Liver (tissue), 3 donors: ENCODE results near the gene CSAD.

Experiments
- GABPA ChIP-seq, 2 donors: IDR thresholded peaks in 1 of 2; conservative IDR thresholded peaks in 1 of 2; 2 replicates each; pipeline ENCODE4 v1.6.1; 2016; ENCODE audit warnings: antibody characterized with exemption in 2 of 2, mild to moderate bottlenecking in 1 of 2, moderate library complexity in 1 of 2
- JUND ChIP-seq, 2 donors: IDR thresholded peaks; 2 replicates each; pipeline ENCODE4 v1.6.1; 2016; ENCODE audit warnings: antibody characterized with exemption in 2 of 2
- RAD21 ChIP-seq, 2 donors: IDR thresholded peaks; 2 replicates each; pipeline ENCODE4 v1.6.1; 2016; ENCODE audit warnings: antibody characterized with exemption in 2 of 2, mild to moderate bottlenecking in 2 of 2
- RXRA ChIP-seq, 2 donors: IDR thresholded peaks; 2 replicates each; pipeline ENCODE4 v1.6.1; 2017 to 2018; ENCODE audit warnings: antibody characterized with exemption in 2 of 2, mild to moderate bottlenecking in 1 of 2
- TAF1 ChIP-seq: conservative IDR thresholded peaks from 2 replicates; pipeline ENCODE4 v1.6.1; 2016; ENCODE audit warnings: antibody characterized with exemption, mild to moderate bottlenecking
- TF ChIP-seq, protein P1 (sequence below): IDR thresholded peaks from 2 replicates; pipeline ENCODE4 v1.6.1; 2016; ENCODE audit warnings: antibody characterized with exemption, mild to moderate bottlenecking
- TF ChIP-seq, protein P2 (sequence below): fragments of 150-350 bp; IDR thresholded peaks from 2 replicates; pipeline ENCODE4 v1.5.1; 2017; ENCODE audit warnings: improper control_type of control experiment, low read depth, low read length; ENCODE audit not compliant: missing input control
- TF ChIP-seq, protein P3 (sequence below): IDR thresholded peaks from 2 replicates; pipeline ENCODE4 v1.6.1; 2016; ENCODE audit warnings: antibody characterized with exemption
- TF ChIP-seq, protein P4 (sequence below): IDR thresholded peaks from 2 replicates; pipeline ENCODE4 v1.6.1; 2016; ENCODE audit warnings: antibody characterized with exemption
- donor health status: healthy.
- donor health status: healthy.

DNA sequence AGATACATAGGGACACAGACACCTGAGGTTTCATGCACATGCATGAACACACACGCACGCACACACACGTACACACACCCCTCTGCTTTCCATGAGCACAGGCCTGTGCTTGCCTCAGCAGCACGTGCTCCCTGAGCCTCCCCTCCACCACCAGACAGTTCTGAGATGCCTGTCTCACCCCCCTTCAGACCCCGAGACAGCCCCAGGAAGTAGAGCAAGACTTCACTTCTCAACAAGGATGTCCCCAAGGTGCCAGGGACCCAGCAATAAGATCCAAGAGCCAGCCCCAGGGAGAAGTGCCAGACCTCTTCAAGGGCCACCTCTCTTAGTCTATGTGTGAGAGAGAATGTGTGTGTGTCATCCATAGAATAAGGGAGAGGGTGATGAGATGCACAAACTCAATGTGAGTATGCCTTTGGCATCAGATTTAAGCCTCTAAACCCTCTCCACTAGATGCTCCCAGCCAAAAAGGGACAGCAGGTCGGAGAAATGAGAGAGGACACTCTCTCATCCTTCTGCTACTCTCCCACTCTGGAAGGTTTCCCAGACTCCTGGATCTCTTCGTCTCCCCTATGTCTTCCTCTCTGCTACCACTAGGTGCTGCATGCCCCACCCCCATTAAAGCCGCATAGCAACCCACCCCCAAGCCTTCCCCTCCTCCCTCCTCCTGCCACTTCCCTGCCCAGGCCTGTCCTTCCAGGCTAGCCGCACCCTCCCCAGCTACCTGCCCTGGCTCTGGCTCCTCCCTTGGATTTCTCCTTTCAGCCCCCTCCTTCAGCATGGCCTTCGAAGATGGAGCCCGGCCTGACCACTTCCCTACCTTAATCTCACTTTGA is 43.6 kb upstream of the CSAD start:
- TF ChIP-seq, protein P1, sequence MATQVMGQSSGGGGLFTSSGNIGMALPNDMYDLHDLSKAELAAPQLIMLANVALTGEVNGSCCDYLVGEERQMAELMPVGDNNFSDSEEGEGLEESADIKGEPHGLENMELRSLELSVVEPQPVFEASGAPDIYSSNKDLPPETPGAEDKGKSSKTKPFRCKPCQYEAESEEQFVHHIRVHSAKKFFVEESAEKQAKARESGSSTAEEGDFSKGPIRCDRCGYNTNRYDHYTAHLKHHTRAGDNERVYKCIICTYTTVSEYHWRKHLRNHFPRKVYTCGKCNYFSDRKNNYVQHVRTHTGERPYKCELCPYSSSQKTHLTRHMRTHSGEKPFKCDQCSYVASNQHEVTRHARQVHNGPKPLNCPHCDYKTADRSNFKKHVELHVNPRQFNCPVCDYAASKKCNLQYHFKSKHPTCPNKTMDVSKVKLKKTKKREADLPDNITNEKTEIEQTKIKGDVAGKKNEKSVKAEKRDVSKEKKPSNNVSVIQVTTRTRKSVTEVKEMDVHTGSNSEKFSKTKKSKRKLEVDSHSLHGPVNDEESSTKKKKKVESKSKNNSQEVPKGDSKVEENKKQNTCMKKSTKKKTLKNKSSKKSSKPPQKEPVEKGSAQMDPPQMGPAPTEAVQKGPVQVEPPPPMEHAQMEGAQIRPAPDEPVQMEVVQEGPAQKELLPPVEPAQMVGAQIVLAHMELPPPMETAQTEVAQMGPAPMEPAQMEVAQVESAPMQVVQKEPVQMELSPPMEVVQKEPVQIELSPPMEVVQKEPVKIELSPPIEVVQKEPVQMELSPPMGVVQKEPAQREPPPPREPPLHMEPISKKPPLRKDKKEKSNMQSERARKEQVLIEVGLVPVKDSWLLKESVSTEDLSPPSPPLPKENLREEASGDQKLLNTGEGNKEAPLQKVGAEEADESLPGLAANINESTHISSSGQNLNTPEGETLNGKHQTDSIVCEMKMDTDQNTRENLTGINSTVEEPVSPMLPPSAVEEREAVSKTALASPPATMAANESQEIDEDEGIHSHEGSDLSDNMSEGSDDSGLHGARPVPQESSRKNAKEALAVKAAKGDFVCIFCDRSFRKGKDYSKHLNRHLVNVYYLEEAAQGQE: no peak
- TF ChIP-seq, protein P2, sequence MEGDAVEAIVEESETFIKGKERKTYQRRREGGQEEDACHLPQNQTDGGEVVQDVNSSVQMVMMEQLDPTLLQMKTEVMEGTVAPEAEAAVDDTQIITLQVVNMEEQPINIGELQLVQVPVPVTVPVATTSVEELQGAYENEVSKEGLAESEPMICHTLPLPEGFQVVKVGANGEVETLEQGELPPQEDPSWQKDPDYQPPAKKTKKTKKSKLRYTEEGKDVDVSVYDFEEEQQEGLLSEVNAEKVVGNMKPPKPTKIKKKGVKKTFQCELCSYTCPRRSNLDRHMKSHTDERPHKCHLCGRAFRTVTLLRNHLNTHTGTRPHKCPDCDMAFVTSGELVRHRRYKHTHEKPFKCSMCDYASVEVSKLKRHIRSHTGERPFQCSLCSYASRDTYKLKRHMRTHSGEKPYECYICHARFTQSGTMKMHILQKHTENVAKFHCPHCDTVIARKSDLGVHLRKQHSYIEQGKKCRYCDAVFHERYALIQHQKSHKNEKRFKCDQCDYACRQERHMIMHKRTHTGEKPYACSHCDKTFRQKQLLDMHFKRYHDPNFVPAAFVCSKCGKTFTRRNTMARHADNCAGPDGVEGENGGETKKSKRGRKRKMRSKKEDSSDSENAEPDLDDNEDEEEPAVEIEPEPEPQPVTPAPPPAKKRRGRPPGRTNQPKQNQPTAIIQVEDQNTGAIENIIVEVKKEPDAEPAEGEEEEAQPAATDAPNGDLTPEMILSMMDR: no peak
- TF ChIP-seq JUND (IDR thresholded peaks at IDR 0.05): no peak
- TF ChIP-seq TAF1: no peak
- TF ChIP-seq GABPA (IDR thresholded peaks at IDR 0.05 in 1 of 2, conservative IDR thresholded peaks at IDR 0.05 in 1 of 2): no peak
- TF ChIP-seq, protein P3, sequence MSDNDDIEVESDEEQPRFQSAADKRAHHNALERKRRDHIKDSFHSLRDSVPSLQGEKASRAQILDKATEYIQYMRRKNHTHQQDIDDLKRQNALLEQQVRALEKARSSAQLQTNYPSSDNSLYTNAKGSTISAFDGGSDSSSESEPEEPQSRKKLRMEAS: no peak
- no peak for TF ChIP-seq RAD21 (IDR thresholded peaks at IDR 0.05)
- TF ChIP-seq RXRA (IDR thresholded peaks at IDR 0.05): no peak
- TF ChIP-seq, protein P4, sequence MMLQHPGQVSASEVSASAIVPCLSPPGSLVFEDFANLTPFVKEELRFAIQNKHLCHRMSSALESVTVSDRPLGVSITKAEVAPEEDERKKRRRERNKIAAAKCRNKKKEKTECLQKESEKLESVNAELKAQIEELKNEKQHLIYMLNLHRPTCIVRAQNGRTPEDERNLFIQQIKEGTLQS: no peak
